ENCODE data around the gene PRRG2.
"Not testable (repeated sequence)": the region's sequence is repeated elsewhere in the genome, so short reads cannot be mapped to it uniquely, and the experiment has no call there.

PRRG2 gene

DNA sequence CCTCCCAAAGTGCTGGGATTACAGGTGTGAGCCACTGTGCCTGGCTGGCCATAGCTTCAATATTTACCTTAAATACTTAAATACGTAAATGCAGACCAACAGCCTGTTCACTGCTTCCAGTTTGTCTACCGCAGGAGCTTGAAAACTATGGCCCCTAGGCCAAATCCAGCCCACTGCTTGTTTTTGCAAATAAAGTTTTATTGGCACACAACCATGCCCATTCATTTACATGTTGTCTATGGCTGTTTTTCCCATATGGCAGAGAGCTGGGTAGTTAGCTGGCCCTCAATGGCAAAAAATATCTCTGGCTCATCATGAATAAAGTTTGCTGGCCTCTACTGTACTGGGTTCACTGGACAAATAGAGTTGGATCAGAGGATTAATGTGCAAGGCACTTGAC, 21.7 kb downstream of the PRRG2 start:
- no peak for DNase-seq (ENCODE audit: low read depth in 2 of 2)

DNA sequence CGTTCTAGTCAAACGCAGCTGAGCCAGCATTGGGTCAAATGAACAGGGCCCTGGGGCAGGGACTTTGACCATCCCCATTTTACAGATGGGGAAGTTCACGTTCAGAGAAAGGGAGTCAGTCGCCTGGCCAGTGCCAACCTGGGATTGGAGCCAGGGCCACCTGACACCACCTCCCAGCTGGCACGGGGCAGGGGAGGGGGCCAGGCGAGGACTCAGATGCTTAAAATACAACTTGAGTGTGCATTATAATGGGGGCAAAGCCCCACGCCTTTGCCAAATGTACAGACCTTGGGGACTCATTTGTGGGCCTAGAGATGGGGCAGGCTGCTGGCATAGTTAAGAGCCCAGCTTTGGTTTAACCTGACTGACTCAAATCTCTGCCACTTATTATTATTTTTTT, 24.5 kb downstream of the PRRG2 start:
- DNase-seq (ENCODE audit: low read depth in 2 of 2) = no peak

DNA sequence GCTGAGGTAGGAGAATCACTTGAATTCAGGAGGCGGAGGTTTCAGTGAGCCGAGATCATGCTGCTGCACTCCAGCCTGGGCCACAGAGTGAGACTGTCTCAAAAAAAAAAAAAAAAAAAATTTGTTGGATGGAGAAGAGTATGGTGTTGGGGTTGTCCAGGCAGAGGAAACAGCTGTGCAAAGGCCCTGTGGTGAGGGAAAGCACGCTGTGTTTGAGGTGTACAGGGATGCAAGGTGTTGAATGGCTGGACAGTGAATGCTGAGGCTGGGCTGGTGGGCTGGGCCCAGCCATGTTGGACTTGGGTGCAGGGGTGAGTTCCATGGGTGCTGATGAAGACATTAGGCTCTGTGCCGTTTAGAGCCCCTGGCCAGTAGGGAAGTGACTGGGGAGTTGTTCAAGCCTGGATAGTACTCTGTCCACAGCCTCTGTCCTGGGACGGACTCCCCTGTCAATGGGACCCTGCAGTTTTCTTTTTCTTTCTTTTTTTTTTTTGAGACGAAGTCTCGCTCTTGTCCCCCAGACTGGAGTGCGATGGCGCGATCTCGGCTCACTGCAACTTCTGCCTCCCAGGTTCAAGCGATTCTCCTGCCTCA, 28.5 kb downstream of the PRRG2 start:
- no peak for DNase-seq (ENCODE audit: low read depth in 2 of 2)

DNA sequence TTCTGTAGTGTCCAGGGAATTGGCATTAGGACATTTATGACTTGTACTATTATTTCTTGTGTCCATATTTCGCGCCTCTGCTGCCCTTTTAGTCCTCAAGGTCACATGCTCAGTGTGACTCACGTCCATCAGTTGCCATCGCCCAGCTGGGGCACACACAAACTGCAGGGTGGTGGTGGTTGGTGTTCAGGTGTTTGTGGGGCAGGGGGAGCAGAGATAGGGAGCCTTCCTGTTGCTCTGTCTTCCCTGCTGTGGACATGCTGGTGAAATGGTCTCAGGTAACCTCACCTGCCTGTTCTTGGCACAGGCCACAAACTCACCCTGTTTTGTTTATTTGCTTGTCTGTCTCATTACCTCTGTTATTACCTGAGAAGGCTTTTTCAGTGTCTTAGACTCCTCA, 32.3 kb downstream of the PRRG2 start:
- DNase-seq (ENCODE audit: low read depth in 2 of 2) = no peak

DNA sequence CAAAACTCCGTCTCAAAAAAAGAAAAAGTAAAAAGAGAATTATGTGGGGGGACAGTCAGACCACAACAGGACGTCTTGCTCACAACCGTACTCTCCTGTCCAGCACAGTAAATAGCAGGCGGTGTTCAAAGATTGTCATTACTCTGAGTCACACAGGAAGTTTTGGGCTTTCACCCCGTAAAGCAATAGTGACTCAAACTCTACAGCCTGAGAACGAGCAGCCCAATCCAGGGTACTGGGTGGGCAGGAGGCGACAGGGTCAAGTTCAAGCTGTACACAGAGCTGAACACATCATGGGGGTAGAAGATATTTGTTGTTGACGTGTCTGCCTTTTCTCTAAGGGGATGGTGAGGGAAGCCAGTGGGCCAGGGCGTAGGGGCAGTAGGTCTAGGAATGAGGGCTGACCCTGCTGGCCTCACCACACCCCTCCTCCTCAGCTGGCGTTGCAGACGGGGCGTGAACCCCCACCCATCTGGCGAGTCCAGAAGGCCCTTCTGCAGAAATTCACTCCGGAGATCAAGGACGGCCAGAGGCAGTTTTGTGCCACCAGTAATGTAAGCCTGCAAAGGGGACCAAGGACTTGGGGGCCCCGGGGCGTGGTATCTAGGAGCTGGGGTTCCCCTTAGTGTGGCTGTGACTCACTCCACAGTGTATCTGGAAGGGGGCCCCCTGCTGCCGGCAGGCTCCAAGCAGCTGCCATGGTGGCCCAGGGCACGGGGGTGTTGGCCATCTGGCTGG, 33.1 kb downstream of the PRRG2 start:
- no peak for DNase-seq (ENCODE audit: low read depth in 2 of 2)

DNA sequence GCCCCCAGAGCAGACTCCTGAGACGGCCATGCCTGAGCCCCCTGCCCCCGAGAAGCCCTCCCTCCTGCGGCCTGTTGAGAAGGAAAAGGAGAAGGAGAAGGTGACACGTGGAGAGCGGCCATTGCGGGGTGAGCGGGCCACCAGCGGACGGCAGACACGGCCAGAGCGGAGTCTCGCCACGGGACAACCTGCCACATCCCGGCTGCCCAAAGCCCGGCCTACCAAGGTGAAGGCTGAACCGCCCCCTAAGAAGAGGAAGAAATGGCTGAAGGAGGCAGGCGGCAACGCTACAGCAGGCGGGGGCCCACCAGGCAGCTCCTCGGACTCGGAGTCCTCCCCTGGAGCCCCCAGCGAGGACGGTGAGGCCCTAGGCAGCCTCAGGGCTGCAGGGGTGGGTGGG, 34.7 kb downstream of the PRRG2 start:
- no peak for DNase-seq (ENCODE audit: low read depth in 2 of 2)

DNA sequence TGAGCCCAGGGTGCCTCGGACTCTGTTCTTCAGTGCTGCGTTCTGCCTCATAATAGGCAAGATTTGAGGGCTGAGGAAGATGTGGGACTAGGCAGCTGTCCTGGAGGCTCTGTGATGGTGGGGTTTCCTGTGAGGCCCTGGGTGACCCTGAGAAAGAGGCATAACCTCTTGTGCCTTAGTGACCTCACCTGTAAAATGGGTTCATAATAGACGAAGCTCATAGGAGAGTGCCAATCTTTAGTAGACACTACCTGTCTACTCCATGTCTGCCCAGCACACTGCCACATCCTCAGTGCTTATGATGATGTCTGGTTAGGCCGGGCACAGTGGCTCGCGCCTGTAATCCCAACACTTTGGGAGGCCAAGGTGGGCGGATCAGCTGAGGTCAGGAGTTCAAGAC, 35.4 kb downstream of the PRRG2 start:
- no peak for DNase-seq (ENCODE audit: low read depth in 2 of 2)

DNA sequence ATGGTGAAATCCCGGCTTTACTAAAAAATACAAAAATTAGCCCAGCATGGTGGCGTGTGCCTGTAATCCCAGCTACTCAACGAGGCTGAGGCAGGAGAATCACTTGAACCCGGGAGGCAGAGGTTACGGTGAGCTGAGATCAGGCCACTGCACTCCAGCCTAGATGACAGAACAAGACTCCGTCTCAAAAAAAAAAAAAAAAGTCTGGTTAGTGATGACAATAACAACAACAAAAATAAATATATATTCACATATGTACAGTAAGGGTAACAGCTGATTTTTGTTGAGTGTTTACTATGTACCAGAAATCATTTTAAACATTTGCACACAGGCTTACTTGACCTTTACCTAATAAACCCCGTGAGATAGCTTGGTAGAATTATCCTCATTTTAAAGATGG, 35.8 kb downstream of the PRRG2 start:
- no peak for DNase-seq (ENCODE audit: low read depth in 2 of 2)

DNA sequence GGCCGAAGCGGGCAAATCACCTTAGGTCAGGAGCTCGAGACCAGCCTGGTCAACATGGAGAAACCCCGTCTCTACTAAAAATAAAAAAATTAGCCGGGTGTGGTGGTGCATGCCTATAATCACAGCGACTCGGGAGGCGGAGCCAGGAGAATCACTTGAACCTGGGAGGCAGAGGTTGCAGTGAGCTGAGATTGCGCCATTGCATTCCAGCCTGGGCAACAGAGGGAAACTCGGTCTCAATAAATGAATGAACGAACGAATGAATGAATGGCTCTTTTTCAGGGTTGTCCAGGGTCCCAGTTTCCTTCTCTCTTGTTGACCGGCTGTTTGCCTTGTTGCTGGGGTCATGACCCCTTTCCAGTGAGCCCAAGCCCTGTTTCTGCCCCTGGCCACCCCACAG, 36.7 kb downstream of the PRRG2 start:
- DNase-seq (ENCODE audit: low read depth in 2 of 2) = not testable (repeated sequence)

DNA sequence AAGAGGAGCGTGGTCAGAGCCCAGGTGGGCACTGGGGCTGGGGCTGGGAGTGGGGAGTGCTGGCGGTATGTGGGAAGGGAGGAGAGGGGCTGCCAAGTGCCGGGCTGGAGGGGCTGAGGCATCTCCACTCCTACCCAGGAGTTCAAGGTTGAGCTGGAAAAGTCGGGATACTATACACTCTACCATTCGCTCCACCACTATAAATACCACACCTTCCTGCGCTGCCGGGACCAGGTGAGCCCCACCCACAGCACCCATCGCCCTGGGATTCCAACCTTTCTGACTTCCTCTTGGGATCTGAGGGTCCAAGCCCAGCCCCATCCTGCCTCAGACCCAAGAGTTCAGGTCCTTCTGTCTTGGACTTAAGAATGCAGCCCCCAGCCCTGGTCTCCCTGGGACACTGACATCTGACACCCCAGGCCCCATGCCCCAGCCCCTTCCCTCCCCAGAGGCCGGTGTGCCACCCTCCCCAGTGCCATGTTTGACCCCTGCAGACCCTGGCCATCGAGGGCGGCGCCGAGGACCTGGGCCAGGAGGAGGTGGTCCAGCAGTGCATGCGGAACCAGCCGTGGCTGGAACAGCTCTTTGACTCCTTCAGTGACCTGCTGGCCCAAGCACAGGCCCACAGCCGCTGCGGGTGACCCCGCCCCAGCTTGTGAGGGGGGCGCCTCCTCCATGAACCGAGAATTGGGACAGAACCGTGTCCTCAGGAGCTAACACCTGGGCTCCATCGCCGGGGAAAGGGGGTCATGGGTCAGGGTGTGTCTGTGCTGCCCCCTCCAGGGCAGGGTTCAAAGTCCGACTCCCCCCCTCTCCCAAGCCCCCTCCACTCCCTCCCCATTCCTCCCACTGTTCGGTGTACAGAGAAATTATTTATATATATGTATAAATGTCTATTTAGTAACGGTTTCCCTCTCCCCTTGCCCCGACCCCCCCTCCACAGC, 44.1 kb downstream of the PRRG2 start:
- no peak for DNase-seq (ENCODE audit: low read depth in 2 of 2)

DNA sequence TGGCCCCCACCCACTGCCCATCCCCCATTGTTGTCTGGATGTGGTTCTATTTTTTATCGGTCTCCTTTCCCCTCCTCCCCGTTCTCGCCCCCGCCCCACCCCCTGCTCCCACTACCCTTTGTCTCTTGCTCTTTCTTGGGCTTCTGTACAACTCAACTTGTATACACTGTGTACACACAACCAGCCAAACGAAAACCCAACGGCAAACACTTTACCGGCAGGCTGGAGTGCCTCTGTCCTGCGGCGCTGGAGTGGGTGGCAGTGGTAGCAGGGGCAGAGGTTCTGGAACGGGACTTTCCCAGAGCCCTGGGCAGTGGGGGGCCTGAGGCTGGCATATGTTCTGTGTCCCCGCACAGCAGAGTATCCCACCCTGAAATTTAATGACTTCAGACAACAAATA, 45.1 kb downstream of the PRRG2 start:
- DNase-seq (ENCODE audit: low read depth in 2 of 2) = no peak

DNA sequence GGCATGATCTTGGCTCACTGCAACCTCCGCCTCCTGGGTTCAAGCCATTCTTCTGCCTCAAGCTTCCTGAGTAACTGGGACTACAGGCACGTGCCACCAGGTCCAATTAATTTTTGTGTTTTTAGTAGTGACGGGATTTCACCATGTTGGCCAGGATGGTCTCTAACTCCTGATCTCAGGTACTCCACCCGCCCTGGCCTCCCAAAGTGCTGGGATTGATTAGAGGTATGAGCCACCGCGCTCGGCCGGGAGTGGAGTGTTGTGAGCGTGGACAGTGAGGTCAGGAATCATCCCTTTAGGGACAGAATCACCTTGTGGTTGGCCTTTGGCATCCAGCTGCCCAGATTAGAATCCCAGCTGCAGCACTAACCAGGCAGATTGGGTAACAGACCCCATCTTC, 48.5 kb downstream of the PRRG2 start:
- DNase-seq (ENCODE audit: low read depth in 2 of 2) = no peak

DNA sequence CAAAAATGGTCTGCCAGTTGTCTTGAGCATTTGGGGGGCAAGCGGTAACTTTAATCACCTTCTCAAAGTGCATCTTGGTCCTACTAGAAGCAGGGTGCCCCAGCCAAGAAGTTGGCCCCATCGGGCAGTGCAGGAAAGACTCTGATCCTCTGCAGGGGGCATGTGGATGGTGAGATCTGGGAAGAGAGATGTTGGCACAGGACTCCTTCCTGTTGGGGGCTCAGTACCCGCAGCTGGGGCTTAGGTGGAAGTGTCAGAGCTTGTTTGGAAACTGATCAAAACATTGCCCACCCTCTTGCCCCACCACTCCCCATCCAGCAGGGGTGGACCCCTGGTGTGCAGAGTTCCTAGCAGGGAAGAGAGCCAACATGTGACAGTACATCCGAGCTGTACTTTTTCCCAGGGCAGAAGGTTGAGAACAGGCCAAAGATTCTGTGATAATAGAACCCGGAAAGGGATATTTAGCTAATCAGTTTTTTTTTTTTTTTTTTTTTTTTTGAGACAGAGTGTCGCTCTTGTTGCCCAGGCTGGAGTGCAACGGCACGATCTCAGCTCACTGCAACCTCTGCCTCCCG, 50.0 kb downstream of the PRRG2 start:
- no peak for DNase-seq (ENCODE audit: low read depth in 2 of 2)

DNA sequence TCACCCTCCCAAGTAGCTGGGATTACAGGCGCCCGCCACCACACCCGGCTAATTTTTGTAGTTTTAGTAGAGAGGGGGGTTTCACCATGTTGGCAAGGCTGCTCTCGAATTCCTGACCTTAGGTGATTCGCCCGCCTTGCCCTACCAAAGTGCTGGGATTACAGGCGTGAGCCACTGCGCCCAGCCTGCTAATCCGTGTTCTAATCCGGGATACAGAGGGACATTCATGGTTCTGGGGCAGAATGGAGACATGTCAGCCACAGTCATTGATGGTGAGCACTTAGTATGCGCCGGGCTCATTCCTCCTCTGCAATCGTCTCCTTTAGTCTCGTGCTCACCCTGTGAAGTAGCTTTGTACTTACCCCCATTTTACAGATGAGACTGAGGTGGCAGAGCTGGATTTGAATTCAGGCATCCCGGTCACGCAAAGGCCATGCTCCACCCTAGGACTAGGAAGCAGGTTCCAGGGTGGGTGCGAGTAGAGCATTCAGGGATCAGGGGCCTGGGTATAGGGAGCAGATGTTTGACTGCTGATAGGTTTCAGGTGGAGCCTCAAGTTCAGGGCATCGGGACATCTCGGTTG, 50.6 kb downstream of the PRRG2 start:
- DNase-seq (ENCODE audit: low read depth in 2 of 2) = no peak

DNA sequence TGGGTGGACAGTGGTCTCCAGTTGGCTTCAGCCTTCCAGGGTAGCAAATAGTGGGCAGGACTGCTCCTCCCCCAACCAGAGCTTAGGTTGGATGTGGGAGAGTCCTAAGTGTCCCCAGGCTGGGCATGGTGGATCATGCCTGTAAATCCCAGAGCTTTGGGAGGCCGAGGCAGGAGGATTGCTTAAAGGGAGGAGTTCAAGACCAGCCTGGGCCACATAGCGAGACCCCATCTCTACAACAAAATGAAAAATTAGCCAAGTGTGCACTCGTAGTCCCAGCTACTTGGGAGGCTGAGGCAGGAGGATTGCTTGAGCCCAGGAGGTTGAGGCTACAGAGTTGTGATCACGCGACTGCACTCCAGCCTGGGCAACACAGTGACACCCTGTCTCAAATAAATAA, 51.5 kb downstream of the PRRG2 start:
- DNase-seq (ENCODE audit: low read depth in 2 of 2) = no peak

DNA sequence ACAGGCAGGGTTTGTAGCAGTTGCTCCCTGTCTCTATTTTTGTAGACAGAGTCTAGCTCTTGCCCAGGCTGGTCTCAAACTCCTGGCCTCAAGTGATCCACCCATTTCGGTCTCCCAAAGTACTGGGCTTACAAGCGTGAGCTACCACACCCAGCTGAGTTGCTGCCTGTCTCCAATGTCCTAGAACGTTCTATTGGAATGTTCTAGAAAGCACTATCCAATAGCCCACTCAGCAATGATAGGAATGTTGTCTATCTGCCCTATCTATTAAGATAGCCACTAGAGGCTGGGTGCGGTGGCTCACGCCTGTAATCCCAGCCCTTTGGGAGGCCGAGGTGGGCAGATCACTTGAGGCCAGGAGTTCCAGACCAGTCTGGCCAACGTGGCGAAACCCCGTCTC, 52.2 kb downstream of the PRRG2 start:
- not testable (repeated sequence) for DNase-seq (ENCODE audit: low read depth in 2 of 2)

DNA sequence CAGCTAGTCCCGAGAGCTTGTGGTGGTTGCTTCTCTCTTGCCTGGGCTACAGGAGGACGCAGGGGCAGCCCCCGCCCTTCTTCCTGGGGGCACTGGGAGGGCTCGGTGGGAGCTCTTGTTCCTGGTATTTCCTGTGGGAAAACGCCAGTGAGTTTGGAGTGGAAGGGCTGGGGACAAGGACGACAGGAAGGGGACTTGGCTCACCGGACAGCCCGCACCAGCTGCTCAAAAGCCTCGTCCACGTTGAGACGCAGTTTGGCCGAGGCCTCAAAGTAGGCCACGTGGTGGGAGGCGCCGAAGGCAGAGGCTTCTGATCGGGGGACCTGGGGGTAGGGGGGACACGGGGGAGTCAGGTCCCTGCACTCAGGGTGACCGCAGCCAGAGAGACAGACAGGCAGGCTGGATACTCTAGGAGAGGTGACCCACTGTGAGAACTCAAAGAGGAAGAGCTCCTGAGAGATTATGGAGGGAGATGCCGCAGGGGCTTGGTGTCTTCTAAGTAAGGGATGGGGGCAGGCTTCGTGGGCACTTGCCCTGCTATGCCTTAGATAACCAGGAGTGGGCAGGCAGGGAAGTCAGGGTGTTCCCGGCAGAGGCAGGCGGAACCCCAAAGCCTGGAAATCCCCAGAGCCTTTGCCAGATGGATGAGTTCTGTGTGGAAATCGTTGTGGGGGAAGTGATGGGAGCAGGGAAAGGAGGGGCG, 54.6 kb downstream of the PRRG2 start:
- DNase-seq (ENCODE audit: low read depth in 2 of 2) = no peak

DNA sequence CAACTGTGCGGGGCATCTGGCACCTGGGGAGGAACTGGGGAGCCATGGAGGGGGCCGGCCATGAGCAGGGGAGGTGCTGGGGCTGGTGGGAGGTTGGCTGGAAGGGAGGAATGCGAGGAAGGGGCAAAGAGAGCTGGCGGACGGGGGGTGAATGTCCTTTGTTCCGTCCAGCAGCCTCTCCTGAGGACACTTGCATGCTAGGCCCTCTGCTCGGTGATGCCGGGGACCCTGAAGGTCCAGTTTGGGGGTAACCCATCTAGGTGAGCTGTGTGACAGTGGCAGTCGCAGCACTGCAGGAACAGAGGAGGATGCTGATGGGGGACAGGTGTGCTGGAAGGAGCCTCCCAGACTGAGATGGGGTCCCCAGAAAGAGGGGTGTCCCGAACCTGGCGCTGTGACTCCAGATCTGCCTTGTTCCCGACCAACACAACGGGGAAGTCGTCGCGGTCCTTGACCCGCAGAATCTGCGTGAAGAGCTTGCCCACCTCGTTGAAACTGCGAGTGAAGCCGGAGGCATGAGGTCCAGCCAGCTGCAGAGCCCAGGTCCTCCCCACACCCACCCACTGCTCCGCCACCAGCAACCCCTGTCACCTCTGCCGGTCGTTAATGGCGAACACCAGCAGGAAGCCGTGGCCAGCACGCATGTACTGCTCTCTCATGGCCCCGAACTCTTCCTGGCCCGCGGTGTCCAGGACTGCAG, 55.3 kb downstream of the PRRG2 start:
- no peak for DNase-seq (ENCODE audit: low read depth in 2 of 2)

DNA sequence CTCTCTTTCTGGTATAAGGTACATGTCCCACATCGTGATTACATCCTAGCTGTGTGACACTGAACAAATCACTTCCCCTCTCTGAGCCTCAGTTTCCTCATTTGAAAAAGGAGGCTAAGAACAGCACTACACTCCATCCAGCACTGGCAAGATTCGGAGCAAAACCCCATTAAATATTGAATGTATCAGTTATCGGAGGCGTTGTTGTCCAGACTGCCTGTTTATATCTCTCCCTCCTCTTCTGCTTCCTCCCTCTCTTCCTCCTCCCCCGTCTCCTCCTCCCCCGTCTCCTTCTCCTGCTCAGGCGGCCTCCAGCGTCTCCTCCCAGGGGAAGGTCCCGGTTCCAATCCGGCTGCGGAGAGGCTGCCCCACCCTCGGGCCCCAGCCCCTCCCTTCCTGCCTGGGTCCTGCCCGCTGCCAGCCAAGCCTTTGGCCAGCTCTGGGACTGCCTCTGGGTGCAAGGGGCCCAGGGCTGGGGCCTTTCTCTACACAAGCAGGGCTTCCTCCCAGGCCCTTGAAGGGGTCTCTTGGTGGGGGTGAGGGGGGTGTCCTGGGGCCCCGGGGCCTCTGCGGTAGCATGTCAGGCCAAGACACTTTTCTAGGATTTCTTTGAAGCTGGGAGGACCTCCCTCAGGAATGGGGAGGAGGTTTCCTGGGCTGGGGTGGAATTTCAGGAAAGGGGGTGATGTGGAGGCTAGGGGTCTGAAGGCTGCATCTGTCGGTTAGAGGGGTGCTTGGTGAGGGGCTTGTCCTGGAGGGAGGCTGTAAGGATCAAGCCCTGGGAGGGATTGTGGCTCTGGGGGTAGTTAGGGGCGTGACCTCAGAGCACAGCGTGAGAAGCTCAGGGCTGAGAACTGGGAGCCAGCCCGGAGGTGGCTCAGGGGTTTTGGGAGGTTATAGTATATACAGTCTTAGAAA, 57.0 kb downstream of the PRRG2 start:
- DNase-seq (ENCODE audit: low read depth in 2 of 2) = no peak

Data from activated CD4-positive, alpha-beta T cell treated with anti-CD3 and anti-CD28 coated beads for 24 hours (primary cell).